CD4-positive, alpha-beta T cell treated with Interleukin-15 for 1 hour (primary cell): ENCODE data around the gene TBL3.

Experiments used
- DNase-seq: peaks from one replicate; pipeline ENCODE4 v3.0.0-alpha.2; 2020

The TBL3 gene

DNA sequence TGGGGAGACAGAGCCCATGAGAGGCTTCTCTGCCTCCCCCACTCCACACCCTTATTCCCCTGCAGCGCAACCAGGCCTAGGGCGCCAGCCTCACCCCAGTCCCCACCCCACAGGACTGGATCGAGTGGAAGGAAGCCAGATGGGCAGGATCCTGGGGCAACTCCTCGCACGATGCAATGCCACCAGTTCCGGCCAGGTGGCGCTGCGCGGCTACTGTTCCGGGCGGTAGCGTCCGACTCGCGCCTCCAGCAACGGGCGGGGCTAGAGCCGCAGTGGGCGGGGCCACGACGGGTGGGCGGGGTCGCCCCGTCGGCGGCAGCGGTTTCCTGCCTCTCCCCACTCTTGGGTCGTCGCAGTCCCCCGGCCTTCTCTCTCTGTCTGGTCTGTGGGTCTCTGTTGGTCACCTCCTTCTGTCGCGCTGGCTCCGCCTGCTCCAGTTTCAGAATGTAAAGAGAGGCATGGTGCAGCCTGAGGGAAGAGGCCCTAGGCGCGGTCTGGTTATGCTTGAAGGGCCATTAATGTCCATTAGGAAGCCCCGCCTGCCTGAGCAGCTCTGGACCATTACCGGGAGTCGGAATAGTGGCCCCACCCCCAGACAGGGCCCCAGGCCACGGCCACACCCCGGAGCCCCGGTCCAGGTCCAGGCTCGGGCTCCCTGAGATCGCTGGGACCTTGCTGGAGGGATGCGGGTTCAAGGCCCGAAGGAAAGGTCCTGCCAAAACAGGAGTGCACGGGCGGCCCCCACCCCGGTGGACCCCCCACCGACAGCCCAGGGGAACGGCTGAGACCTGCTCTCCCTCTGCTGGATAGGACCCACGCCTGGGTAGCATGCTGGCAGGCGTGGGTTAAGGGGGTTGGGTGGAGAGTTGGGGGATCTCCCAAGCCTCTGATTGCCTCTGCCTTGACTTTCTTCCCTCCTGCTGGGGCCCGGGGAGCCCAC, 51.5 kb downstream of the TBL3 start:
- DNase-seq = peak; percentile 93

DNA sequence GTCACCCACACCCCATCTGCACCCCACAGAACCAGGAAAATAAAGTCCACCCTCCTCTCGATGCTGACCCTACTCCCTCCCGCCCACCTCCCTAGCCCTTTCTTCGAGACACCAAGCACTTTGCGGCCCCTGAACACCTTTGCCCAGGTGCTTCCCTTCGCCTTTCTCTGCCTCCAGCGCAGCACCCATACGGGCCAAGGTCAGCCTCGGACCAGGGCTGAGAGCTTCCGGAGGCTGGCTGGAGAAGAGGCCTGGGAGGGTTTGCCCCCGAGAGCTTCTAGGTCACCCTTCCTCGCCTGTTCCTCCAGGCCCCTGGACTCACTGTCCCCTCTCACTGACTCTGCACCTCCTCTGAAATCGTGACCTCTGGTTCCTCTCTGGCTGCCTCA, 52.2 kb downstream of the TBL3 start:
- no peak for DNase-seq

- DNase-seq = no peak
Observed at GRCh38 chr16:2025251-2025650, 53.4 kb downstream of the TBL3 start.

- DNase-seq = no peak
Observed at GRCh38 chr16:2025878-2026460, 54.1 kb downstream of the TBL3 start.

- no peak for DNase-seq
Observed at GRCh38 chr16:2026461-2027023, 54.7 kb downstream of the TBL3 start, which contains the start of gene NHERF2. NHERF2 (plus strand) TSS chr16:2026902; CDS start chr16:2027006, 104 bp downstream.

- no peak for DNase-seq
Observed at GRCh38 chr16:2027024-2028010, 55.5 kb downstream of the TBL3 start.

GRCh38 chr16:2028146-2028545, 56.3 kb downstream of the TBL3 start:
- no peak for DNase-seq

GRCh38 chr16:2028620-2029220, 56.9 kb downstream of the TBL3 start:
- no peak for DNase-seq

GRCh38 chr16:2029350-2029749, 57.5 kb downstream of the TBL3 start:
- DNase-seq = no peak

DNA sequence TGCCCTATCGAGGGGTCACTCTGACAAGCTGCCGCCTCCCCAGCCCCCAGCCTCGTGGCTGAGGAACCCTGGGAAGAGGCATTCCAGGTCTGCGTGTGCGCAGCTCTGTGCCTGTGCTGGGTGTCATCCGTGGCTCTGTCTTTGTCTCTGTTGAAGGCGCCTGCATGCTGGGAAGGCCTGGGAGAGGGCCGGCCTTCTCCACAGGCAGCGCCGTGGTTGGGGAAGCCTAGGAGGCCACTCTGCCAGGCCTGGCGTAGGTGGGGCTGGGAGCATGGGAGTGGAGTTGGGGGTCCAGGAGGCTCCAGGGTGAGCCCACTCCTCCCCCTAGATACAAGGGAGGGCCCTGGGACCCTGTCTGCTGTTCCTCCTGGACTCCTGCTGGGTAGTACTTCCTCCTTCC, 58.2 kb downstream of the TBL3 start:
- DNase-seq = no peak

GRCh38 chr16:2031081-2031577, 59.3 kb downstream of the TBL3 start:
- no peak for DNase-seq
